CD4-positive, alpha-beta T cell treated with Interleukin-6 at 100 ng/mL for 8 hours (primary cell): ENCODE measurements around the gene ABCA13.
A peak's percentile ranks its signal among the peaks of the same experiment; 100 is the strongest.

Experiments
- DNase-seq: peaks from one replicate; pipeline ENCODE4 v3.0.0-alpha.2; 2020; ENCODE audit warnings: mixed read lengths, low spot score

Gene ABCA13

DNA sequence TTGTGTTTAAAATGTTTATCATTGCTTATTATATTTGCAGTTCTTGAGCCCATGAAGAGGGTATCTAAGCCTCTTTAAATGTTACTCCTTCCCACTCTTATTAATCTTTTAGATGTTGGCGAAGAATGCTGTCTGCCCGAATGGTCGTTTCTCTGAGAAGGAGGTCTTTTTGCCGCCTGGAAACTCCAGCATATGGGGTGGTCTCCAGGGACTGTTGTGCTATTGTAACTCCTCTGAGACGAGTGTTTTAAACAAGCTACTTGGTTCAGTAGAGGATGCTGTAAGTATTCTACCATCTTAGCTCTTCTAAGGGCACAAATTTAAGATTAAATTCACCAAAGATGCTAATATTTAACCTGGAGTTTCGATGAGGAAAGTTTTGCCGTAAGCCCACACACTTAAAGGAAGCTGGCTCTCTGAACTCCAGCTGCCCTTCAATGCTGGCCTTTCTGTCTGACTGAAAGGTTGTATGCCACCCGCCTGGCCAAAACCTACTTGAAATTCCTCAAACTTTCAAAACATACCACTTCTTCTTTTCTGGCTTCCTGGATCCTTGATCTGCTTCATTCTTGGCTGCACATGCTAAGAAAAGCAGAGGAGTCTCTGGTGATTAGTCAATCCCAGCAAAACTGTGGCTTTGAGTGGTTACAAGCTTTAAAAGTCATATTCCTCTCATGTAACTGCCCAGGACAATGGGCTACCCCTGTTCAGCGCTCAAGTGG is 74.7 kb downstream of the ABCA13 start:
- no peak for DNase-seq

- DNase-seq: no peak
These were observed 77.9 kb downstream of the ABCA13 start for GRCh38 chr7:48249166-48249565.

DNA sequence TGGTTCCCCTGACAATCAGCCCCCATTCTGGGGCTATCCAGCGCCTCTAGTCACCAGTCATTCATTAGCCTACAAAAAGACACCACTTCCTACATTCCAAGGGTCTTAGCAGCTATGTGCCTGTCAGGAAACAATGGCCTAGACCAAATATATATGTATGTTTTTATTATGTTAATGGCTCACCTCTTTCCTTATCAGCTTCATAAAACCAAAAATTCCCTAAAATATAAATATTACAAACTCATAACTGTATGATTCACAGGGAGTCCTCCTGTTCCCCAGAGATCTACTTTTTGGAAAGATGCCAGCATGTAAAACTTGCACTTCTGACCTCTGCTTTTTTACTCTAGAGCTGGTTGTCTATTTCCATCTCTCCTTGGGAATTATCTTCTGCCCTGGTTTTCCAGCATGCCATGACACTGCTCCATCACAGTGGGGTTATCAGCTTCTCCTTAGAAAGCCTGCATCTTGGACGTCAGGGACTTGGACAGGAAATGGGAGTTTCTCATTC is 79.2 kb downstream of the ABCA13 start:
- DNase-seq: no peak

DNA sequence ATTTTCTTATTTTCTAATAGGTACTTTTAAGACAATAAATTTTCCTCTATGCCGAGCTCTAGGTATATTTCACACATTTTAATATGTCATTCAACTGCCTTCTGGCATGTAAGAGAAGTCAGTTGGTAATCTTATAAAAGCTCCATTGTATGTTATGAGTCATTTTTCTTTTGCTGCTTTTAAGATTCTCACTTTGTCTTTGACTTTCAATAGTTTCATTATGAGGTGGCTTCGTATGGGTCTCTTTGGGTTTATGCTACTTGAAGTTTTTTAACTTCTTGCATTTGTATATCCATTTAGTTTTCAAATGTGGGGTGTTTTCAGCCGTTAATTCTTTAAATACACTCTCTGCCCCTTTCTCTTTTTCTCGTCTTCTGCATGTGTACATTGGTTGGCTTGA is 80.5 kb downstream of the ABCA13 start:
- DNase-seq: no peak

DNA sequence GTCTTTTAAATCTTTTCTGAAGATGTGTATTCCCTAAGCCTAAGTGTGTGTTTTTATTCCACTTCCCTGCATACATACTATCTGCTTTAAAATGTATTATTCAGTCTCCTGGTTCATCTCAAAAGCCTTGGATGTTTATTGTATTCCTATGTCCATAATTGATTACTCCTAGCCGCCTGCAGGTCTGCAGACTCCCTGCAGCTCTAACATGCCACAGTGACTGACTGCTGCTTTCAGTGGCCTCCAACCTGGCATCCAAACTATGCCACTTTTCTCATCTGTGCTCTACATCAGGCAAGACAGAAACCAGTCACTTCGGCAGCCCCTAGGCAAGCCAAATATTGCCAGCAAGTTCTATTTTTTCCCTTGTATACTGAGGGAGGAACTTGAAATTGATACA is 81.7 kb downstream of the ABCA13 start:
- DNase-seq: no peak

GRCh38 chr7:48255046-48255445 is 83.8 kb downstream of the ABCA13 start:
- no peak for DNase-seq

GRCh38 chr7:48259463-48260280 is 88.4 kb downstream of the ABCA13 start:
- DNase-seq: no peak

- no peak for DNase-seq
These were observed 90.4 kb downstream of the ABCA13 start for GRCh38 chr7:48261696-48262095.

GRCh38 chr7:48262606-48263310 is 91.5 kb downstream of the ABCA13 start:
- DNase-seq: no peak

DNA sequence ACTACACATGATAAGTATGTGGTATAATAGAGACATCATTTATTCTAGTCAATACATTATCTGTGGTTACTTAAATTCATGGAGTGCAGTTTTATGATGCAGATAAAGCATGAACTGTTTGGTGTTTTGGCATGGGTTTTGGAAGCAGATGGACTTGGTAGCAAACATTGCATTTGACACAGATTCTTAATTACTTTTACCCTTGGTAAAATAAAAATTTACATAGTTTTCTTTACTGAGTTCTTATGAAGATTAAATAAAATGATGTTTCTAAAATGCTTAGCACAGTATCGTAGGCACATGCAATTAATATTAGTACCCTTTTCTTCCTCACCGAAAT is 92.0 kb downstream of the ABCA13 start:
- DNase-seq: no peak

DNA sequence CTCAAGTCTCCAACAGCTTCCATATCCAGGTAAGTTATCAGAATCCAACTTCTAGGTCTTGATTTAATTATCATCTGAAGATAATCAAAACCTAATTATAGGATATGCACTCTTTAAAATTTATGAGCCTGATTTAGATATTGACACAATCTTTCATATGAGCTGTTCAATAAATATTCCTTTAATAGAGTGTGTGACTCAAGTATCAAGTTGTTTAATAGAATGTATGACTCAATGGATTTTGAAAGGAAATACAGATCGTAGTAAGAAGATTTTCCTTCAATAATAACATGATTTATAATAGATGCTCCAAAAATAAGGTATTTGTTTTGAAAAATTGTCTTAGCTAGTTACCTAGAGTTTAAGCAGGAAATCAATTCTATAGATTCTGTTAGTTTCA is 97.8 kb downstream of the ABCA13 start:
- no peak for DNase-seq

- DNase-seq: no peak
These were observed 103.4 kb downstream of the ABCA13 start for GRCh38 chr7:48274662-48275061.

GRCh38 chr7:48279420-48279819 is 108.2 kb downstream of the ABCA13 start:
- no peak for DNase-seq

- DNase-seq: no peak
These were observed 108.8 kb downstream of the ABCA13 start for GRCh38 chr7:48280100-48280499.

DNA sequence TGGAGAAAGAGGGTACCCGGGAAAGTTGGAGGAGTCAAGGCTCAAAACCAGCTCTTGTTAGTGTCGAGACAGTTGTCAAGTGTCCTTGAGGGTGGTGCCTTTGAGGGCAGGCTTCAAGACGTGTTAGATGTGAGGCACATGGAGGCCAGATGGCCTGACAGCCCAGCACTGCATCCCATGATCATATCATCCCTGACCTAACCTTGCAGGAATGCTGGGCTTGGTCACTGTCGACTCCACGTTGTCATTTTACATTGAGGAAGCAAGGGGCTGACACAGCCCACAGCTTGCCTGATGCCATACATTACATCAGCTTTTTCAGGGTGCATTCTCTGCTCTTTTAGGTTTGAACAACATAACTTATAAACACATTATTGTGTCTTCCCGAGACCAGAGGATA is 114.1 kb downstream of the ABCA13 start:
- no peak for DNase-seq

DNA sequence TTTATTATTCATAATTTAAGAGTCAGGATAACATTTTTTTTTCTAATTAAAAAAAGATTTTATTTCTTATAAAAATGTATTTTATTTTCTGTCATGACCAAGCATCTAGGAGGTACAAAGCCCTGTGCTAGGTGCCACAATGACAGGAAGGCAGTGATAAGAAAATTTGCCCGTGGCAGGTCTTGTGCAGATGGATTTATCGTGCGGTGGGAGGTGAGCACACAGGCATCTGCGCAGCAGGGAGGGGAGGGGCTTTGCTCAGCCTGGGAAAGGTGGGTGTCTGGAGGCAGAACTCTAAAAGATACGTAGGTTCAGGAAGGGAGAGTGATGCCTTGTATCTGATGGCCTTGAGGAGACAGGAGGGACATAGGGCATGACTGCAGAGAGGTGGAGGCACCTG is 115.6 kb downstream of the ABCA13 start:
- no peak for DNase-seq

DNA sequence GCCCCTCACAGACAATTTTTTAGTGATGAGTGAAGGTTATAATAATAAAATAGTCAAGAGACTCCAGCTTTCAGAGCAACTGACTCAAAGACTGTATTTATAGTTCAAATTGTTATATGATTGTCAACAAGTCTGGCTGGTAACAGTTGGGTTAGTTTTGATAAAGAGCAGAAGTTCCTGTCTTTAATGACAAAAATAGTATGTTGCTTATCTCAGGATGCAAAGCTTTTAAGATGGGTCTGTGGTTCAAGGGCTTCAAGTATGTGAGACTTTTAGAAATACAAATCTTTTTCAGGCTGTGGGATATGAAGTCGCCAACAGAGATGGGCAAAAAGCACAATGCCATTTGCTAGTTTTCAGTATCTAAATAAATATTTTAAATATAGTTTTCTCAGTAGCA is 118.4 kb downstream of the ABCA13 start:
- no peak for DNase-seq

GRCh38 chr7:48292949-48293348 is 121.7 kb downstream of the ABCA13 start:
- no peak for DNase-seq

- DNase-seq: no peak
These were observed 124.2 kb downstream of the ABCA13 start for GRCh38 chr7:48295296-48295971.

DNA sequence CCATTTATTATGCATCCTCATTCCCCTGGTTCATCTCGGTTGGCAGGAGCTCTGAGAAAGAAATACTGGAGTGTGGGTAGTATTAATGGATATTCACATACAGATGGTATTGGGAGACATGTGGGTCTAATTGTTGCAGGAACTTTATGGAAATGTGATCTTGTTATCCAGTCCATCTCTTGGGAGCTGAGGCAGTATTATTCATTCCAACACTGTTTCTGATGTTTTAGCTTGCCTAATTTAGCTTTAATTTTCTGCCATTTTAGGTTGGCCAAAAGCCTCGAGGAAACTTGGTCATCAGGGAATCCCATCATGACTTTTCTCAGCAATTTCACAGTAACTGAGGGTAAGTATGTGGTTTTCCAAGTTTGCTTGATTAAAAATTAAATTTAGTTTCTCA is 125.7 kb downstream of the ABCA13 start:
- DNase-seq: no peak

DNA sequence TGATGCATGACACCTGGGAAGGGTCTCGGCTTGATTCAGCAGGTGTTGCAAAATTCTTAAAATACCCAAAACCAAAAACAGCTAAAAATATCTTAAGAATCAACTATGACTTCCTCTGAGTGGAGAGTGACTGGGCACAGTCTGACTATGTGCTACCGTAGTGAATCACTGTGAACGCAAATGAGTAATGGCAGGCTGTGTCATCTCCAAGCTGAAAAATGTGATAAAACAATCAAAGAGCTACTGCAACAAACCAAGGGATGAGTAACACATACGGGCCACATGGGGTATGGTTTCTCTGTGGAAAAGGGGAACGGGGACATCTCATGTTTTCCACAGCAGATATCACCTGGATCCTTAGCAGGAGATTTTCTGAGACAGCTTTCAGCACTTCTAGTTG is 127.5 kb downstream of the ABCA13 start:
- DNase-seq: no peak

- peak; percentile 1 for DNase-seq
These were observed 128.4 kb downstream of the ABCA13 start for GRCh38 chr7:48299580-48300169.
